KMS-11 (cell line): ENCODE results near the gene GPR21.

Source experiments
- H2AFZ ChIP-seq: fragments of 200-600 bp; sonication (generic); 2 replicates; pipeline ENCODE4 v1.6.1; 2016; ENCODE audit warnings: antibody characterized with exemption, mixed run types, low read depth
- H3K27ac ChIP-seq: fragments of 200-600 bp; sonication (generic); 2 replicates; pipeline ENCODE4 v1.6.1; 2016; ENCODE audit warnings: mild to moderate bottlenecking, mixed run types
- H3K27me3 ChIP-seq: fragments of 200-600 bp; sonication (generic); 2 replicates; pipeline ENCODE4 v1.6.1; 2017; ENCODE audit warnings: mild to moderate bottlenecking, low read depth, mixed run types, moderate library complexity; ENCODE audit not compliant: insufficient read depth
- H3K36me3 ChIP-seq: fragments of 200-600 bp; sonication (generic); 2 replicates; pipeline ENCODE4 v1.6.1; 2017; ENCODE audit warnings: mild to moderate bottlenecking, mixed run types; ENCODE audit not compliant: insufficient read depth
- H3K4me1 ChIP-seq: fragments of 200-600 bp; sonication (generic); 2 replicates; pipeline ENCODE4 v1.6.1; 2016; ENCODE audit warnings: mild to moderate bottlenecking, low read depth, mixed run types; ENCODE audit not compliant: poor library complexity, severe bottlenecking
- H3K4me2 ChIP-seq: fragments of 200-600 bp; sonication (generic); 2 replicates; pipeline ENCODE4 v1.7.0; 2016; ENCODE audit warnings: mild to moderate bottlenecking, mixed run types
- H3K4me3 ChIP-seq: fragments of 200-600 bp; sonication (generic); IDR thresholded peaks from 2 replicates; pipeline ENCODE4 v1.6.1; 2017; ENCODE audit warnings: low read depth, low read length, mixed read lengths; ENCODE audit not compliant: insufficient read depth
- H3K79me2 ChIP-seq: fragments of 200-600 bp; sonication (generic); 2 replicates; pipeline ENCODE4 v1.6.1; 2016; ENCODE audit warnings: low read depth, mixed run types; ENCODE audit not compliant: insufficient read depth
- H3K9ac ChIP-seq: fragments of 200-600 bp; sonication (generic); 2 replicates; pipeline ENCODE4 v1.6.1; 2016; ENCODE audit warnings: mild to moderate bottlenecking, mixed run types
- H4K20me1 ChIP-seq: fragments of 200-600 bp; sonication (generic); 2 replicates; pipeline ENCODE4 v1.6.1; 2016; ENCODE audit warnings: mild to moderate bottlenecking, mixed run types; ENCODE audit not compliant: insufficient read depth
- TF ChIP-seq, protein P1 (sequence below): fragments of 200-600 bp; sonication (generic); conservative IDR thresholded peaks from 2 replicates; pipeline ENCODE4 v1.6.1; 2017; ENCODE audit warnings: low read depth, mild to moderate bottlenecking, antibody characterized with exemption, low read length, moderate library complexity, mixed read lengths

Gene GPR21

GRCh38 chr9:123069010-123069481 lies 35.6 kb downstream of the GPR21 start:
- no peak overlapping the region for H3K4me2 ChIP-seq
- no peaks in the 10 kb centered on the region for H4K20me1 ChIP-seq
- no peaks in the 10 kb centered on the region for H3K36me3 ChIP-seq
- H3K79me2 ChIP-seq = no peaks in the 10 kb centered on the region
- H3K9ac ChIP-seq = no peak overlapping the region
- no peaks in the 10 kb centered on the region for H3K4me1 ChIP-seq
- no peak overlapping the region for H3K27ac ChIP-seq
- H2AFZ ChIP-seq = no peak overlapping the region
- H3K4me3 ChIP-seq = no peak overlapping the region
- TF ChIP-seq, protein P1, sequence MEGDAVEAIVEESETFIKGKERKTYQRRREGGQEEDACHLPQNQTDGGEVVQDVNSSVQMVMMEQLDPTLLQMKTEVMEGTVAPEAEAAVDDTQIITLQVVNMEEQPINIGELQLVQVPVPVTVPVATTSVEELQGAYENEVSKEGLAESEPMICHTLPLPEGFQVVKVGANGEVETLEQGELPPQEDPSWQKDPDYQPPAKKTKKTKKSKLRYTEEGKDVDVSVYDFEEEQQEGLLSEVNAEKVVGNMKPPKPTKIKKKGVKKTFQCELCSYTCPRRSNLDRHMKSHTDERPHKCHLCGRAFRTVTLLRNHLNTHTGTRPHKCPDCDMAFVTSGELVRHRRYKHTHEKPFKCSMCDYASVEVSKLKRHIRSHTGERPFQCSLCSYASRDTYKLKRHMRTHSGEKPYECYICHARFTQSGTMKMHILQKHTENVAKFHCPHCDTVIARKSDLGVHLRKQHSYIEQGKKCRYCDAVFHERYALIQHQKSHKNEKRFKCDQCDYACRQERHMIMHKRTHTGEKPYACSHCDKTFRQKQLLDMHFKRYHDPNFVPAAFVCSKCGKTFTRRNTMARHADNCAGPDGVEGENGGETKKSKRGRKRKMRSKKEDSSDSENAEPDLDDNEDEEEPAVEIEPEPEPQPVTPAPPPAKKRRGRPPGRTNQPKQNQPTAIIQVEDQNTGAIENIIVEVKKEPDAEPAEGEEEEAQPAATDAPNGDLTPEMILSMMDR = no peak
- H3K27me3 ChIP-seq = no peaks in the 10 kb centered on the region

- TF ChIP-seq, protein P1 = no peak
- Histone ChIP-seq H3K27me3 (no peaks in the 10 kb centered on the region), H3K4me1 (no peaks in the 10 kb centered on the region), H4K20me1 (no peaks in the 10 kb centered on the region), H3K36me3 (no peaks in the 10 kb centered on the region), H3K27ac (no peak overlapping the region), H3K4me2 (no peak overlapping the region), H3K9ac (no peak overlapping the region), H3K4me3 (no peak overlapping the region), H2AFZ (no peak overlapping the region), H3K79me2 (no peaks in the 10 kb centered on the region)
Observed at GRCh38 chr9:123070198-123070597, 36.7 kb downstream of the GPR21 start.

DNA sequence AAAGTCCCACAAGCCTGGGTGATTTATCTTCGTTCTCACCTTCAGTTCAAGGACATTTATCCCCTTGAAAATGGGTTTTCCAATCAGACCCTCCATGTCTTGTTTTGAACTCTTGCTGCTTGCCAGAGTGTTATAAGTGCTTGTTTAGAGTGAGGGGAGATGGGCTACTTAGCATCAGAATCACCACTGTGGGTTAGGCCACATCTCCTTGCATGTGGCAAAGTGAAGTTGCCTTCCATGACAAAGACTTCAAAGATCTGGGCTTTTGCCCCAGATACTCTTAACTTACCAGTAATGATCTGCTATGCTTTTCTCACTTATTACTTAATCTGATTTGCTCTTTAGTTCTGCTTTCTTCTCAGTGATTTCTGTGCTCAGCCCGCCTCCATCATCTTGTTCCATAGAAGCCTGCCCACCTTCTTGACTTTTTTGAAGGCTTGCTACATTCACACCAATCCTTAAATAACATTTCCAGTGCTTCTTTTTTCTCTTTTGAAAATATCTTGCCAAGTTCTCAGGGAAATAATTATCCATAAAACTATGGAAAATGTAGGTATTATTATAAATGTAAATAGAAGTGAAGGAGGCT lies 39.0 kb downstream of the GPR21 start:
- no peak overlapping the region for H3K9ac ChIP-seq

DNA sequence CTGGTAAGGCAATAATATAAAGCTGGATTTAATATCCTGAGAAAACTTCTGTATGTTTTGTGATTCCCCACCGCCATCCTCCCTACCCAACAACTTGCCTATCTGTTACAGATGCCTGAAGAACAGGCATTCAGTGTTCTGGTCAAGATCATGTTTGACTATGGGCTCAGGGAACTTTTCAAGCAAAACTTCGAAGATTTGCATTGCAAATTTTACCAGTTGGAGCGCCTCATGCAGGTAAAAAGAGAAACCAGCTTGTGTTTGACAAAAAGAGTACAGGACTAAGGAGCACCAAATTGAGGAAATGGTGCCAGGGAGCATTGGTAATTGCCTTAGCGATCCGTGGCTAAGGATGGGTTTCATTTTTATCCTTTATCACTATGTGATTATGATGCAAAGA lies 40.0 kb downstream of the GPR21 start:
- no peak overlapping the region for H3K4me2 ChIP-seq
- H2AFZ ChIP-seq = no peak overlapping the region
- H3K36me3 ChIP-seq = no peaks in the 10 kb centered on the region
- H3K9ac ChIP-seq = no peak overlapping the region
- no peaks in the 10 kb centered on the region for H3K27me3 ChIP-seq
- H3K79me2 ChIP-seq = no peaks in the 10 kb centered on the region
- H3K27ac ChIP-seq = no peak overlapping the region
- H3K4me3 ChIP-seq = no peak overlapping the region
- H4K20me1 ChIP-seq = no peaks in the 10 kb centered on the region
- TF ChIP-seq, protein P1 = no peak
- no peaks in the 10 kb centered on the region for H3K4me1 ChIP-seq

More for the DNA sequence above, 39.0 kb downstream of the GPR21 start:
- Histone ChIP-seq H2AFZ (no peak overlapping the region), H3K27ac (no peak overlapping the region), H3K4me1 (no peaks in the 10 kb centered on the region), H3K4me2 (no peak overlapping the region), H4K20me1 (no peaks in the 10 kb centered on the region), H3K4me3 (no peak overlapping the region), H3K79me2 (no peaks in the 10 kb centered on the region), H3K36me3 (no peaks in the 10 kb centered on the region), H3K27me3 (no peaks in the 10 kb centered on the region)
- TF ChIP-seq, protein P1 = no peak
